Stimulated activated CD8-positive, alpha-beta memory T cell treated with anti-CD3 and anti-CD28 coated beads, Interleukin-12 subunit alpha, Interleukin-12 subunit beta, amount 100 ng/mL, for 1 hour (primary cell): Measurements from ENCODE around the gene FYTTD1.

Experiments
- DNase-seq: peaks from one replicate; pipeline ENCODE4 v3.0.0-alpha.2; 2020; ENCODE audit warnings: low read depth

The FYTTD1 gene

GRCh38 chr3:197791892-197792647, 42.4 kb downstream of the FYTTD1 start:
- DNase-seq, result no peak

GRCh38 chr3:197793247-197793646, 43.6 kb downstream of the FYTTD1 start:
- DNase-seq, result no peak

GRCh38 chr3:197794115-197794514, 44.4 kb downstream of the FYTTD1 start:
- DNase-seq, result no peak

GRCh38 chr3:197795200-197795599, 45.5 kb downstream of the FYTTD1 start:
- no peak for DNase-seq

GRCh38 chr3:197796087-197796486, 46.4 kb downstream of the FYTTD1 start:
- DNase-seq, result no peak

- DNase-seq, result no peak
Observed at GRCh38 chr3:197798863-197799262, 49.2 kb downstream of the FYTTD1 start.

GRCh38 chr3:197800379-197800778, 50.7 kb downstream of the FYTTD1 start:
- DNase-seq, result no peak

GRCh38 chr3:197801891-197802778, 52.5 kb downstream of the FYTTD1 start:
- no peak for DNase-seq

GRCh38 chr3:197802779-197803459, 53.2 kb downstream of the FYTTD1 start:
- DNase-seq, result no peak

GRCh38 chr3:197804511-197804910, 54.8 kb downstream of the FYTTD1 start:
- no peak for DNase-seq

GRCh38 chr3:197807969-197808587, 58.4 kb downstream of the FYTTD1 start:
- DNase-seq, result no peak

GRCh38 chr3:197809356-197810020, 59.8 kb downstream of the FYTTD1 start:
- DNase-seq, result no peak

GRCh38 chr3:197810901-197811300, 61.2 kb downstream of the FYTTD1 start:
- DNase-seq, result no peak

- no peak for DNase-seq
Observed at GRCh38 chr3:197811343-197811742, 61.7 kb downstream of the FYTTD1 start.

GRCh38 chr3:197814372-197814771, 64.7 kb downstream of the FYTTD1 start:
- no peak for DNase-seq

GRCh38 chr3:197820550-197821335, 71.1 kb downstream of the FYTTD1 start:
- DNase-seq, result no peak

GRCh38 chr3:197829397-197830045, 79.8 kb downstream of the FYTTD1 start:
- no peak for DNase-seq

- DNase-seq, result no peak
Observed at GRCh38 chr3:197830308-197830966, 80.8 kb downstream of the FYTTD1 start.

GRCh38 chr3:197830967-197831313, 81.3 kb downstream of the FYTTD1 start:
- DNase-seq, result no peak
